ENCODE data around the gene NEDD8.

- TF ChIP-seq EZH2phosphoT487 (IDR thresholded peaks at IDR 0.05; ENCODE audit: insufficient read depth, low read depth) (no peak), EZH2 (IDR thresholded peaks at IDR 0.05; ENCODE audit: insufficient read depth, poor library complexity, severe bottlenecking) (no peak)
Observed at GRCh38 chr14:24215495-24216344, 16.4 kb downstream of the NEDD8 start, which contains the start of gene MDP1.

All from GM23248 (cell line).